SK-N-SH treated with all-trans-retinoic acid at 6 μM for 48 hours (cell line): ENCODE measurements around the gene ESAM.

ENCODE experiments used
- ATAC-seq: fragments of 200-7000 bp; cut with Tn5 transposase; 3 replicates; pipeline ENCODE4 v1.9.1; 2020; ENCODE audit warnings: mild to moderate bottlenecking, moderate library complexity
- ARNTL ChIP-seq: fragments of 450-650 bp; formaldehyde crosslinking; IDR thresholded peaks from 2 replicates; pipeline ENCODE4 v1.5.0; 2020; ENCODE audit warnings: low read depth, mild to moderate bottlenecking, moderate library complexity, borderline replicate concordance
- CSDC2 ChIP-seq: fragments of 250-450 bp; sonication (Bioruptor Pico); IDR thresholded peaks from 2 replicates; pipeline ENCODE4 v1.5.0; 2020; ENCODE audit warnings: mild to moderate bottlenecking, moderate library complexity
- ESRRG ChIP-seq: fragments of 250-450 bp; sonication (Bioruptor Pico); IDR thresholded peaks from 2 replicates; pipeline ENCODE4 v1.6.1; 2021; ENCODE audit warnings: mild to moderate bottlenecking
- GLIS3 ChIP-seq: fragments of 250-450 bp; sonication (Bioruptor Pico); IDR thresholded peaks from 2 replicates; pipeline ENCODE4 v1.5.0; 2020; ENCODE audit warnings: mild to moderate bottlenecking, moderate library complexity
- ISL1 ChIP-seq: fragments of 250-450 bp; sonication (Bioruptor Pico); IDR thresholded peaks from 2 replicates; pipeline ENCODE4 v2.1.2; 2022; ENCODE audit warnings: mild to moderate bottlenecking, moderate library complexity
- OSR1 ChIP-seq: fragments of 250-450 bp; sonication (Bioruptor Pico); IDR thresholded peaks from 2 replicates; pipeline ENCODE4 v1.8.0; 2022; ENCODE audit warnings: moderate library complexity, mild to moderate bottlenecking, inconsistent platforms
- PPARA ChIP-seq: fragments of 250-450 bp; sonication (Bioruptor Pico); IDR thresholded peaks from 2 replicates; pipeline ENCODE4 v1.5.0; 2020; ENCODE audit warnings: mild to moderate bottlenecking, borderline replicate concordance
- RARB ChIP-seq: fragments of 250-450 bp; sonication (Bioruptor Pico); IDR thresholded peaks from 2 replicates; pipeline ENCODE4 v1.8.0; 2021; ENCODE audit warnings: mild to moderate bottlenecking, moderate library complexity
- SNAI2 ChIP-seq: fragments of 250-450 bp; sonication (Bioruptor Pico); IDR thresholded peaks from 2 replicates; pipeline ENCODE4 v1.5.0; 2020; ENCODE audit warnings: mild to moderate bottlenecking, moderate library complexity
- TCF4 ChIP-seq: fragments of 250-450 bp; sonication (Bioruptor Pico); IDR thresholded peaks from 2 replicates; pipeline ENCODE4 v1.8.0; 2021; ENCODE audit warnings: mild to moderate bottlenecking, moderate library complexity, borderline replicate concordance
- TOX ChIP-seq: fragments of 250-450 bp; sonication (Bioruptor Pico); IDR thresholded peaks from 2 replicates; pipeline ENCODE4 v1.8.0; 2021; ENCODE audit warnings: mild to moderate bottlenecking, moderate library complexity, borderline replicate concordance
- ZFP3 ChIP-seq: fragments of 250-450 bp; sonication (Bioruptor Pico); IDR thresholded peaks from 2 replicates; pipeline ENCODE4 v1.5.0; 2020; ENCODE audit warnings: mild to moderate bottlenecking, moderate library complexity
- ZFP30 ChIP-seq: fragments of 450-650 bp; formaldehyde crosslinking; IDR thresholded peaks from 2 replicates; pipeline ENCODE4 v1.5.0; 2022; ENCODE audit warnings: mild to moderate bottlenecking, moderate library complexity
- ZNF565 ChIP-seq: fragments of 450-650 bp; formaldehyde crosslinking; conservative IDR thresholded peaks from 2 replicates; pipeline ENCODE4 v1.5.0; 2020; ENCODE audit warnings: low read depth, mild to moderate bottlenecking, moderate library complexity
- ZNF70 ChIP-seq: fragments of 450-650 bp; formaldehyde crosslinking; IDR thresholded peaks from 2 replicates; pipeline ENCODE4 v1.5.0; 2020; ENCODE audit warnings: mild to moderate bottlenecking, moderate library complexity
- ZNF8 ChIP-seq: fragments of 450-650 bp; formaldehyde crosslinking; IDR thresholded peaks from 2 replicates; pipeline ENCODE4 v1.5.0; 2020; ENCODE audit warnings: mild to moderate bottlenecking, moderate library complexity
- TF ChIP-seq, protein P1 (sequence below): fragments of 250-450 bp; sonication (Bioruptor Pico); IDR thresholded peaks from 2 replicates; pipeline ENCODE4 v1.5.0; 2020; ENCODE audit warnings: mild to moderate bottlenecking, moderate library complexity
- TF ChIP-seq, protein P2 (sequence below): fragments of 250-450 bp; sonication (Bioruptor Pico); IDR thresholded peaks from 2 replicates; pipeline ENCODE4 v1.8.0; 2020; ENCODE audit warnings: mild to moderate bottlenecking, moderate library complexity, borderline replicate concordance
- TF ChIP-seq, protein P3 (sequence below): fragments of 250-450 bp; sonication (Bioruptor Pico); IDR thresholded peaks from 2 replicates; pipeline ENCODE4 v1.5.1; 2021; ENCODE audit warnings: mild to moderate bottlenecking, moderate library complexity
- TF ChIP-seq, protein P4 (sequence below): fragments of 250-450 bp; sonication (Bioruptor Pico); IDR thresholded peaks from 2 replicates; pipeline ENCODE4 v1.8.0; 2021; ENCODE audit warnings: low read depth, mild to moderate bottlenecking, moderate library complexity, borderline replicate concordance

ESAM gene

DNA sequence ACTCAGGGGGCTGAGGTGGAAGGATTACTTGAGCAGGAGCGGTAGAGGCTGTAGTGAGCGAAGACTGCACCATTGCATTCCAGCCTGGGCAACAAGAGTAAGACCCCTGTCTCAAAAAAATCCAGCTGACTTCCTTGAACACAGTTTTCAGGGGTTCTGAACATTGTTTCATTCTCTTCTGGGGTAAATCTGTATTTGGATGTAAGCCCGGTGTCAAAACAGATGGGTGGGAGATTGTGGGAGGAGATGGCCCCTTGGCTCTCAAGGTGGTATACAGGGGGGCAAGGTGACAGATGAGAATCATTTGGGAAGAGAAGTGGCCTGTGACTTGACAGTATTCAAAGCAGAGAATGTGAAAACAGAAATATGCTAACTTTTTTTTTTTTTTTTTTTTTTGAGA, 4.8 kb downstream of the ESAM start:
- TF ChIP-seq ISL1 (CRISPR knock-in tag) (no peak), ZNF70 (CRISPR knock-in tag) (no peak), ZFP3 (CRISPR knock-in tag) (no peak), ZFP30 (CRISPR knock-in tag) (no peak), PPARA (CRISPR knock-in tag) (no peak)
- ATAC-seq, result no peak

DNA sequence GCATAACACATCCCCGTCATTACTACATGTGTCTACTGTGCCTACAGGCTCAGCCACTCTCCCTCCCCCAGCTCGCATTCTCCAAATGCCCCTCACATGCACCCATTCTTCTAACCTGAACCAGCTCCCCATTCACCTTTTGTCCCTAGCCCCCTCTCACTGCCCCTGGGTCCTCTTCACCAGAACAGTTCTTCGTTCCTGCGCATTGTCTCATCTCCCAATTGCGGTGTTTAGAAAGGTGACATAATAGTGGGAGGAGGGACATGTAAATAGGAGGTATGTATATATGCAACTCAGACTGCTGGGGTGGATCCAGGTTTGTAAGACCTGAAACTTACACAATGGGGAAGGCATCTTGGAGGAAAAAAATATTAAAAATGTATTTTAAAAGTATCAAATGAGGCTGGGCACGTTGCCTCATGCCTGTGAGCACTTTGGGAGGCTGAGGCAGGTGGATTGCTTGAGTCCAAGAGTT, 5.3 kb downstream of the ESAM start:
- no peak for ATAC-seq
- no peak for TF ChIP-seq ZFP30 (CRISPR knock-in tag)
- TF ChIP-seq GLIS3 (CRISPR knock-in tag), result no peak
- no peak for TF ChIP-seq SNAI2 (CRISPR knock-in tag)
- no peak for TF ChIP-seq TOX (CRISPR knock-in tag)
- TF ChIP-seq, protein P1, sequence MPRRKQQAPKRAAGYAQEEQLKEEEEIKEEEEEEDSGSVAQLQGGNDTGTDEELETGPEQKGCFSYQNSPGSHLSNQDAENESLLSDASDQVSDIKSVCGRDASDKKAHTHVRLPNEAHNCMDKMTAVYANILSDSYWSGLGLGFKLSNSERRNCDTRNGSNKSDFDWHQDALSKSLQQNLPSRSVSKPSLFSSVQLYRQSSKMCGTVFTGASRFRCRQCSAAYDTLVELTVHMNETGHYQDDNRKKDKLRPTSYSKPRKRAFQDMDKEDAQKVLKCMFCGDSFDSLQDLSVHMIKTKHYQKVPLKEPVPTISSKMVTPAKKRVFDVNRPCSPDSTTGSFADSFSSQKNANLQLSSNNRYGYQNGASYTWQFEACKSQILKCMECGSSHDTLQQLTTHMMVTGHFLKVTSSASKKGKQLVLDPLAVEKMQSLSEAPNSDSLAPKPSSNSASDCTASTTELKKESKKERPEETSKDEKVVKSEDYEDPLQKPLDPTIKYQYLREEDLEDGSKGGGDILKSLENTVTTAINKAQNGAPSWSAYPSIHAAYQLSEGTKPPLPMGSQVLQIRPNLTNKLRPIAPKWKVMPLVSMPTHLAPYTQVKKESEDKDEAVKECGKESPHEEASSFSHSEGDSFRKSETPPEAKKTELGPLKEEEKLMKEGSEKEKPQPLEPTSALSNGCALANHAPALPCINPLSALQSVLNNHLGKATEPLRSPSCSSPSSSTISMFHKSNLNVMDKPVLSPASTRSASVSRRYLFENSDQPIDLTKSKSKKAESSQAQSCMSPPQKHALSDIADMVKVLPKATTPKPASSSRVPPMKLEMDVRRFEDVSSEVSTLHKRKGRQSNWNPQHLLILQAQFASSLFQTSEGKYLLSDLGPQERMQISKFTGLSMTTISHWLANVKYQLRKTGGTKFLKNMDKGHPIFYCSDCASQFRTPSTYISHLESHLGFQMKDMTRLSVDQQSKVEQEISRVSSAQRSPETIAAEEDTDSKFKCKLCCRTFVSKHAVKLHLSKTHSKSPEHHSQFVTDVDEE, result no peak
- TF ChIP-seq ISL1 (CRISPR knock-in tag), result no peak
- no peak for TF ChIP-seq ZFP3 (CRISPR knock-in tag)
- TF ChIP-seq OSR1 (CRISPR knock-in tag), result no peak
- TF ChIP-seq ZNF8 (CRISPR knock-in tag), result no peak
- TF ChIP-seq, protein P2, sequence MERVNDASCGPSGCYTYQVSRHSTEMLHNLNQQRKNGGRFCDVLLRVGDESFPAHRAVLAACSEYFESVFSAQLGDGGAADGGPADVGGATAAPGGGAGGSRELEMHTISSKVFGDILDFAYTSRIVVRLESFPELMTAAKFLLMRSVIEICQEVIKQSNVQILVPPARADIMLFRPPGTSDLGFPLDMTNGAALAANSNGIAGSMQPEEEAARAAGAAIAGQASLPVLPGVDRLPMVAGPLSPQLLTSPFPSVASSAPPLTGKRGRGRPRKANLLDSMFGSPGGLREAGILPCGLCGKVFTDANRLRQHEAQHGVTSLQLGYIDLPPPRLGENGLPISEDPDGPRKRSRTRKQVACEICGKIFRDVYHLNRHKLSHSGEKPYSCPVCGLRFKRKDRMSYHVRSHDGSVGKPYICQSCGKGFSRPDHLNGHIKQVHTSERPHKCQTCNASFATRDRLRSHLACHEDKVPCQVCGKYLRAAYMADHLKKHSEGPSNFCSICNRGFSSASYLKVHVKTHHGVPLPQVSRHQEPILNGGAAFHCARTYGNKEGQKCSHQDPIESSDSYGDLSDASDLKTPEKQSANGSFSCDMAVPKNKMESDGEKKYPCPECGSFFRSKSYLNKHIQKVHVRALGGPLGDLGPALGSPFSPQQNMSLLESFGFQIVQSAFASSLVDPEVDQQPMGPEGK (CRISPR knock-in tag), result no peak
- no peak for TF ChIP-seq CSDC2 (CRISPR knock-in tag)
- TF ChIP-seq, protein P3, sequence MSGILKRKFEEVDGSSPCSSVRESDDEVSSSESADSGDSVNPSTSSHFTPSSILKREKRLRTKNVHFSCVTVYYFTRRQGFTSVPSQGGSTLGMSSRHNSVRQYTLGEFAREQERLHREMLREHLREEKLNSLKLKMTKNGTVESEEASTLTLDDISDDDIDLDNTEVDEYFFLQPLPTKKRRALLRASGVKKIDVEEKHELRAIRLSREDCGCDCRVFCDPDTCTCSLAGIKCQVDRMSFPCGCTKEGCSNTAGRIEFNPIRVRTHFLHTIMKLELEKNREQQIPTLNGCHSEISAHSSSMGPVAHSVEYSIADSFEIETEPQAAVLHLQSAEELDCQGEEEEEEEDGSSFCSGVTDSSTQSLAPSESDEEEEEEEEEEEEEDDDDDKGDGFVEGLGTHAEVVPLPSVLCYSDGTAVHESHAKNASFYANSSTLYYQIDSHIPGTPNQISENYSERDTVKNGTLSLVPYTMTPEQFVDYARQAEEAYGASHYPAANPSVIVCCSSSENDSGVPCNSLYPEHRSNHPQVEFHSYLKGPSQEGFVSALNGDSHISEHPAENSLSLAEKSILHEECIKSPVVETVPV (CRISPR knock-in tag), result no peak

DNA sequence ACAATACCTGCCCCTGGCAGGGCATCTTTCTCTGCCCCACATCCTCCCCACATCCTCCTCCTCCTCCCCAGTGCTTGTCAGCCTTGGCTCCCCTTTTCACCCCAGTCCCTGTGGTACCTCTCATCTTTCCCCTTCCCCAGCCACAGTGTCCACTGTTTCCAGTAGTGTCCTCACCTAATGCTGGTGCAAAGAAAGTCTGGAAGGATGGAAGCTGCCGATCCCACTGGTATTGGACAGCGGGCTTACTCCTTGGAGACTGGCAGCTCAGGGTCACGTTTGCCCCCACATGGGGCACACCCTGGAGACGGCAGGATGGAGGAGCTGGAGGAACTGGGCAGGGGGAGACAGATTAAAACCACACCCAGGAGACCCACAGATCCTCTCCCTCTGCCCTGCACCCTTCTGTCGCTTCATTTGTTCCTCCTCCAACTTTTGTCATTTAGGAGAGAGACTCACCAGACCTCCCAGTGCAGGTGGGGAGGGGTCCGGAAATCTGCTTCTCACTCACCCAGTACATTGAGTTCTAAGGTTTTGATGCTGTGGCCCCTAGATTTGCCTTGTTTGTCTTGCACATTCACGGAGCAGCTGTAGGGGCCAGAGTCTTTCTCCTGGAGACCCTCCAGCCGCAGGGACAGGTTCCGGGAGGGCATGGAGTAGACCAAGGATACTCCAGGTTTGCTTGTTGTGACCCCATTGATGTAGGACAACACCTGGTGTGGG, 5.9 kb downstream of the ESAM start:
- no peak for ATAC-seq
- TF ChIP-seq ARNTL (no peak), ESRRG (CRISPR knock-in tag) (no peak), ZNF8 (CRISPR knock-in tag) (no peak), ISL1 (CRISPR knock-in tag) (no peak), TOX (CRISPR knock-in tag) (no peak), ZFP3 (CRISPR knock-in tag) (no peak)
- TF ChIP-seq, protein P4, sequence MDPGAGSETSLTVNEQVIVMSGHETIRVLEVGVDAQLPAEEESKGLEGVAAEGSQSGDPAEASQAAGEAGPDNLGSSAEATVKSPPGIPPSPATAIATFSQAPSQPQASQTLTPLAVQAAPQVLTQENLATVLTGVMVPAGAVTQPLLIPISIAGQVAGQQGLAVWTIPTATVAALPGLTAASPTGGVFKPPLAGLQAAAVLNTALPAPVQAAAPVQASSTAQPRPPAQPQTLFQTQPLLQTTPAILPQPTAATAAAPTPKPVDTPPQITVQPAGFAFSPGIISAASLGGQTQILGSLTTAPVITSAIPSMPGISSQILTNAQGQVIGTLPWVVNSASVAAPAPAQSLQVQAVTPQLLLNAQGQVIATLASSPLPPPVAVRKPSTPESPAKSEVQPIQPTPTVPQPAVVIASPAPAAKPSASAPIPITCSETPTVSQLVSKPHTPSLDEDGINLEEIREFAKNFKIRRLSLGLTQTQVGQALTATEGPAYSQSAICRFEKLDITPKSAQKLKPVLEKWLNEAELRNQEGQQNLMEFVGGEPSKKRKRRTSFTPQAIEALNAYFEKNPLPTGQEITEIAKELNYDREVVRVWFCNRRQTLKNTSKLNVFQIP (CRISPR knock-in tag), result no peak

DNA sequence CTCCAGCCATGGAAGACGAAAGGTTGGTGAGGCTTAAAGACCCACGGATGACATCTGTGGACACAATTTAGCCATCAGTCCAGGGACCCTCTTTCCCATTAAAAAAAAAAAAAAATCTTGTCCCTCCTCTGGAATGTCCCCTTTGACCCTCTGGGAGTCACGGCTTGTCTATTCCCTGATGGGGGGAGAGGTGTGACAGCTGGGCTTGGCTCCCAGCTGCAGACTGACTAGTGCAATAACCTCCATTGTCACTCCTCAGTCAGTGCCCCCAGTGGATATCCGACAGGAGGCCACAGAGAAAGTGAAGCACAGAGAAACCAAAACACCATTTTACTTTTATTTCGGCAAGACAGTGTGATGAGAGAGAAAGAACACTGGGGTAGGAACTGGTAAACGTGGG, 7.4 kb downstream of the ESAM start:
- TF ChIP-seq ZNF70 (CRISPR knock-in tag), result no peak
- no peak for TF ChIP-seq ZFP30 (CRISPR knock-in tag)
- no peak for TF ChIP-seq ZNF565 (CRISPR knock-in tag)
- TF ChIP-seq ZFP3 (CRISPR knock-in tag), result no peak
- TF ChIP-seq TCF4 (CRISPR knock-in tag), result no peak
- no peak for TF ChIP-seq RARB (CRISPR knock-in tag)
- no peak for TF ChIP-seq GLIS3 (CRISPR knock-in tag)
- no peak for TF ChIP-seq OSR1 (CRISPR knock-in tag)
- no peak for TF ChIP-seq SNAI2 (CRISPR knock-in tag)
- TF ChIP-seq, protein P4 (CRISPR knock-in tag), result no peak
- no peak for TF ChIP-seq ZNF8 (CRISPR knock-in tag)
- ATAC-seq, result no peak
